ENCODE measurements around the gene RIMKLB. TPM values are rescaled to one million over a fixed set of nuclear protein-coding genes. Genes with fewer than 3 reads are reported as not detected.

RIMKLB gene
- total RNA-seq, 1 experiment from 2014 or later, result 0.39 TPM

- BruUV-seq (replicated peaks), result no TSS peak
- H3K9ac ChIP-seq (ENCODE audit: low read length), result no peak overlapping the region
- no peaks in the 10 kb centered on the region for H3K9me3 ChIP-seq (ENCODE audit: control insufficient read depth in 1 of 2, insufficient read depth in 1 of 2, low read depth in 1 of 2, low read length in 2 of 2)
- no peaks in the 10 kb centered on the region for H3K9me2 ChIP-seq (ENCODE audit: insufficient read depth)
- no peak overlapping the region for H3K4me3 ChIP-seq (replicated peaks in 1 of 2; ENCODE audit: low read depth in 1 of 2, low read length in 2 of 2)
- RAD21 ChIA-PET (ENCODE audit: low non-redundant PET in 1 of 2, low total read pairs in 2 of 2, uncharacterized antibody in 2 of 2, unreplicated experiment in 2 of 2), result no interaction called here
- ATAC-seq (no peak), DNase-seq (ENCODE audit: low read depth, low spot score) (no peak)
- H3K36me3 ChIP-seq (ENCODE audit: control insufficient read depth in 1 of 2, insufficient read depth in 2 of 2, low read length in 2 of 2), result no peaks in the 10 kb centered on the region
- no peak overlapping the region for H2AFZ ChIP-seq (ENCODE audit: low read depth, low read length, poor library complexity, severe bottlenecking)
- POLR2A ChIA-PET, result no interaction called here
- H4K20me1 ChIP-seq (ENCODE audit: insufficient read depth), result no peaks in the 10 kb centered on the region
- no peak overlapping the region for H3K27ac ChIP-seq (ENCODE audit: low read depth, low read length)
- H3K4me2 ChIP-seq (ENCODE audit: low read length), result no peak overlapping the region
- no peaks in the 10 kb centered on the region for H3K79me2 ChIP-seq (ENCODE audit: insufficient read depth, low read length)
- H3K27me3 ChIP-seq (ENCODE audit: insufficient read depth, low read length), result no peaks in the 10 kb centered on the region
- no peak for TF ChIP-seq CTCF (IDR thresholded peaks at IDR 0.05 in 2 of 3, conservative IDR thresholded peaks at IDR 0.05 in 1 of 3; ENCODE audit: borderline replicate concordance in 1 of 3, insufficient read depth in 1 of 3, low read depth in 2 of 3, low read length in 2 of 3)
- TF ChIP-seq EZH2phosphoT487 (IDR thresholded peaks at IDR 0.05; ENCODE audit: borderline replicate concordance), result no peak
- TF ChIP-seq, protein P1, sequence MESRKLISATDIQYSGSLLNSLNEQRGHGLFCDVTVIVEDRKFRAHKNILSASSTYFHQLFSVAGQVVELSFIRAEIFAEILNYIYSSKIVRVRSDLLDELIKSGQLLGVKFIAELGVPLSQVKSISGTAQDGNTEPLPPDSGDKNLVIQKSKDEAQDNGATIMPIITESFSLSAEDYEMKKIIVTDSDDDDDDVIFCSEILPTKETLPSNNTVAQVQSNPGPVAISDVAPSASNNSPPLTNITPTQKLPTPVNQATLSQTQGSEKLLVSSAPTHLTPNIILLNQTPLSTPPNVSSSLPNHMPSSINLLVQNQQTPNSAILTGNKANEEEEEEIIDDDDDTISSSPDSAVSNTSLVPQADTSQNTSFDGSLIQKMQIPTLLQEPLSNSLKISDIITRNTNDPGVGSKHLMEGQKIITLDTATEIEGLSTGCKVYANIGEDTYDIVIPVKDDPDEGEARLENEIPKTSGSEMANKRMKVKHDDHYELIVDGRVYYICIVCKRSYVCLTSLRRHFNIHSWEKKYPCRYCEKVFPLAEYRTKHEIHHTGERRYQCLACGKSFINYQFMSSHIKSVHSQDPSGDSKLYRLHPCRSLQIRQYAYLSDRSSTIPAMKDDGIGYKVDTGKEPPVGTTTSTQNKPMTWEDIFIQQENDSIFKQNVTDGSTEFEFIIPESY (IDR thresholded peaks at IDR 0.05; ENCODE audit: extremely low read depth, insufficient replicate concordance, low read length), result no peak
- TF ChIP-seq CBX3 (IDR thresholded peaks at IDR 0.05; ENCODE audit: low read depth), result no peak
- TF ChIP-seq CEBPB (IDR thresholded peaks at IDR 0.05; ENCODE audit: low read depth), result no peak
- TF ChIP-seq JUND (IDR thresholded peaks at IDR 0.05), result no peak
- no peak for TF ChIP-seq EZH2 (IDR thresholded peaks at IDR 0.05)
- TF ChIP-seq SP1 (IDR thresholded peaks at IDR 0.05; ENCODE audit: low read depth), result no peak
- TF ChIP-seq ZFX (IDR thresholded peaks at IDR 0.05), result no peak
- no peak for TF ChIP-seq POLR2AphosphoS5 (IDR thresholded peaks at IDR 0.05; ENCODE audit: low read depth, low read length)
- TF ChIP-seq FOSL1 (IDR thresholded peaks at IDR 0.05; ENCODE audit: low read depth), result no peak
- no peak for TF ChIP-seq EGR1 (IDR thresholded peaks at IDR 0.05; ENCODE audit: low read depth)
- TF ChIP-seq REST (IDR thresholded peaks at IDR 0.05; ENCODE audit: low read depth), result no peak
- no peak for TF ChIP-seq SIN3A (IDR thresholded peaks at IDR 0.05; ENCODE audit: low read depth)
- no peak for TF ChIP-seq ELF1 (IDR thresholded peaks at IDR 0.05; ENCODE audit: borderline replicate concordance, low read depth)
- TF ChIP-seq ATF3 (IDR thresholded peaks at IDR 0.05), result no peak
- TF ChIP-seq SRF (IDR thresholded peaks at IDR 0.05; ENCODE audit: low read depth), result no peak
- no peak for TF ChIP-seq RAD21 (IDR thresholded peaks at IDR 0.05; ENCODE audit: low read depth)
- CTCF ChIA-PET, result interaction anchor here (1.8 kb wide), 1 partner anchor 20 kb away, joined by 6 read pairs; no protein-coding TSS in a partner anchor
- intact Hi-C loops (cut with micrococcal nuclease), result no loop called here
- H3K4me1 ChIP-seq (ENCODE audit: control insufficient read depth in 1 of 2, insufficient read depth in 2 of 2, low read length in 2 of 2), result peaks cover 2% of the 10 kb centered on the region in 2 experiments; a peak in 1 of 4 replicates
These were observed 20.4 kb upstream of the RIMKLB start for GRCh38 chr12:8677362-8677761.

Measured in HCT116 (cell line).